HepG2 (cell line): ENCODE results near the gene SLC9A9.

Source experiments
- CTCF ChIP-seq: sonication (generic); formaldehyde crosslinking; IDR thresholded peaks from 2 replicates; pipeline ENCODE4 v1.5.0; 2020; ENCODE audit warnings: mild to moderate bottlenecking, missing genetic modification reagents, moderate library complexity
- FOXK2 ChIP-seq: fragments of 450-650 bp; IDR thresholded peaks from 2 replicates; pipeline ENCODE4 v1.6.1; 2016
- GABPB1 ChIP-seq: IDR thresholded peaks from 2 replicates; pipeline ENCODE4 v1.6.1; 2016; ENCODE audit warnings: mild to moderate bottlenecking, missing genetic modification reagents, moderate library complexity, missing compliant biosample characterization
- HMGXB3 ChIP-seq: sonication (generic); formaldehyde crosslinking; IDR thresholded peaks from 2 replicates; pipeline ENCODE4 v1.4.0; 2020; ENCODE audit warnings: missing genetic modification reagents, borderline replicate concordance
- MTF2 ChIP-seq: sonication (generic); formaldehyde crosslinking; IDR thresholded peaks from 2 replicates; pipeline ENCODE4 v1.5.0; 2020; ENCODE audit warnings: missing genetic modification reagents, borderline replicate concordance
- MYC ChIP-seq: sonication (generic); formaldehyde crosslinking; IDR thresholded peaks from 2 replicates; pipeline ENCODE4 v1.9.0; 2021; ENCODE audit warnings: missing genetic modification reagents, borderline replicate concordance
- NFYC ChIP-seq: IDR thresholded peaks from 2 replicates; pipeline ENCODE4 v1.6.1; 2016; ENCODE audit warnings: missing genetic modification reagents, missing compliant biosample characterization
- SALL2 ChIP-seq: sonication (generic); formaldehyde crosslinking; IDR thresholded peaks from 2 replicates; pipeline ENCODE4 v1.8.1; 2023; ENCODE audit warnings: mild to moderate bottlenecking, missing genetic modification reagents, inconsistent platforms
- YY1 ChIP-seq: IDR thresholded peaks from 2 replicates; pipeline ENCODE4 v1.6.1; 2011; ENCODE audit warnings: low read length, low read depth, moderate library complexity, mild to moderate bottlenecking; ENCODE audit not compliant: insufficient read depth, insufficient replicate concordance
- ZNF430 ChIP-seq: sonication (generic); formaldehyde crosslinking; IDR thresholded peaks from 2 replicates; pipeline ENCODE4 v1.9.0; 2021; ENCODE audit warnings: mild to moderate bottlenecking, missing genetic modification reagents

- TF ChIP-seq MTF2 (no peak), MYC (CRISPR knock-in tag) (no peak), NFYC (CRISPR knock-in tag) (no peak), YY1 (no peak), CTCF (CRISPR knock-in tag) (no peak), ZNF430 (CRISPR knock-in tag) (no peak), SALL2 (no peak), GABPB1 (no peak), HMGXB3 (CRISPR knock-in tag) (no peak), FOXK2 (no peak)
Measured at GRCh38 chr3:143445118-143445517, 403.1 kb downstream of the SLC9A9 start.
